NCI-H524 treated with DMSO at 0.1 percent for 48 hours (cell line): ENCODE data around the gene C6orf58.
A peak's percentile ranks its signal among the peaks of the same experiment; 100 is the strongest.

Experiments used
- DNase-seq: peaks from one replicate; lab custom pipeline; 2025; lab: John Stamatoyannopoulos, UW

C6orf58 gene

DNA sequence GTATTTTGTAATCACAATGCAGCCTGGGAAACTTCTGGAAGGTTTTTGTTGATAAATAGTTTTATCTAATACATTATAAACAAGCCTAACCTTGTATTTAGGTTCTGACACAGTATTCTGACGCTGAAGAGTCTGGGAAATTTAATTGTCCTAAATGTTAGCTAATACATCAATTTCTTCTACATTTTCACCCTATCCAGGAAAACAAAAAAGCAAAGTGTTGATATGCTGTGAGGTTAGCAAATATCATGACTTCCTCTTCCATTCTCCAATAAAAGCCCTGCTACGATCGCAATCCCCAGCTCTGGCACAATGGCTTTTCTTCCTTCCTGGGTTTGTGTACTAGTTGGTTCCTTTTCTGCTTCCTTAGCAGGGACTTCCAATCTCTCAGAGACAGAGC lies at the start of gene C6orf58:
TSS of gene C6orf58 (plus strand) at position 301 of the 400 bp plus-strand sequence. CDS start at position 313, 12 bp downstream.
- no peak for DNase-seq

DNA sequence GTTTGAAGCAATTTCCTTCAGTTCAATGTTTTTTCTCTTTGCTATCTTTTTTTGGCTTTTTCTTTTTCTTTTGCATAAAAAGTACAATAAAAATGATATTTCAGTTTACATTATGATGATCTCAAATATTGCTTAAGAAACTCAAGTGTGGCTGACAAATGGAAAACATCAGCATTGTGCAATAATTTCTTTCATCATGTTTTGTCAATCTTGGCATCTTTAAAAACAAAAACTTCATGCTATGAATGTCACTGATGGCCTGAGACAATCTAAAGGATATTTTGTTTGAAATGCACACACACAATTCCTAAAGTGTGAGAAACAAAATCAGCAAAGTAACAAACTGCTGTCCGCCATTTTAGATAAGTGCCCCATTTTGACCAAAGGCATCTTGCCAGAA lies 44.0 kb upstream of the C6orf58 start:
- no peak for DNase-seq

DNA sequence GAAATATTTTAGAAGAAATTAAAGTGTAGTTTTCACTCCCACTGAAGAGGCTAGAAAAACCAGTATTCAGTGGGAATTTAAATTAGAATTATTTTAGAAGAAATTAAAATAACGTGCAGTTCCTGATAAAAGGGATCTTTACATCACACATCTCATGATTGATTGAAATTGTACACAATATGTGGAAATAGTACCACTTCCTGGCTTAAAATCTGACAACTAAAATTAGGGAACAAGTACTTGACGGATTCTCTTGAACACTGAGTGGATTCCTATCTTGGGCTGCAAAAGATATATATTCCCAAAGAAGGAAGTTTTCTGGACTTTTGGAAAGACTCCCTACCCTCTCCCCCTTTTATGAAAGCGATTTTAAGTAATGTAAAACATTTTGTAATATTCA lies 43.2 kb upstream of the C6orf58 start:
- no peak for DNase-seq

DNA sequence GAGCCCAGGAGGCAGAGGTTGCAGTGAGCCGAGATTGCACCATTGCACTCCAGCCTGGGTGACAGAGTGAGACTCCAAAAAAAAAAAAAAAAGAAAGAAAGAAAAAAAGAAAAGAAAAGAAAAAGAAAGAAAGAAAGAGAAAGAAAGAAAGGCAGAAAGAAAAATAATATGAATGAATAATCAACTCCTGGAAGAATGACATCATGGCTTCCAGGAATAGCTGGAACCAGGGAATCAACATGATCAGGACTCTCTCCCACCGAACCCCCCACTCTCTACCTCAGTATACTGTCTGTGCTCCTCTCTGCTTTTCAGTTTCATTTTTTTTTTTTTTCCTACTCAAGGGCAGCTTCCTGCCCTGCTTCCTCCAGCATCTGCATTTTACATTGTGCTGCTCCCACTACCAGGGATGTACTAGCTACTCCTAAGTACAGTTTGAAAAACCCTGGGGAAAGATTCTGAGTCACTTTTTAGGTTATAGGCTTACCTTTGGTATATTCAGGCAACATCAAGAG lies 38.2 kb upstream of the C6orf58 start:
- no peak for DNase-seq

DNA sequence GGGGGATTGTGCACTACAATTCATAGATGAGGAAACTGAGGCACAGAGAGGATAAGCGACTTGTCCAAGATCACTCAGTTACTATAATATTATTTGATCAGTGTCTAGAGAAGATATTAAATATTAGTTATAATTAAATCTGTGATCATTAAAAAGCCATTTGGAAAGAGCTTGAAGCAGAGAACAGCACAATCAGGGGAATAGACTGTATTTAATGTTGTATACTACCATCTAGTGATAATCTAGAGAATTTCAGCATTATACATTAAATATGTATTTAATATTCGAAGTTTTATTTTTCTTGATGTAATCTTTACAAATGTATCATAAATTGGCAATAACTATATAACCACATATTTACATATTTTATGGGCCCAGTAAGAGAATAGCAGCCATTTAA lies 37.7 kb upstream of the C6orf58 start:
- no peak for DNase-seq

DNA sequence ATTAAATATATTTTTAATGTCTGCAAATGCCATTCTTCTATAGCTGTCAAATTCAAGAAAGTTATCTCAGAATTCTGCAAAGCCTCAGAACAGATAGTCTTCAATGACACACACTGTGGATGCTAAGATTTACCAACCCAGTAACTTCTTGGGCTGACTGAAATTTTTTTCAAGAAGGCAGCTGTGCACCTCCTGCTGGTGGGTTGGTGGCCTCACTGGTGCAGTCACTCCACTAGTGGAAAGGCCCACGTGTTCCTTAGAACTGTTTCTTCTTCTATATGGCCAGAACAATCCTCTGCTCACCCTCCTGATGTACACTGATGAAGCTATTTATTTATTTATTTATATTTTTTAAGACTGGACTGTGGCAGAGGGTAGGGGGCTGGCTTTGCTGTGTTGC lies 29.8 kb upstream of the C6orf58 start:
- no peak for DNase-seq

DNA sequence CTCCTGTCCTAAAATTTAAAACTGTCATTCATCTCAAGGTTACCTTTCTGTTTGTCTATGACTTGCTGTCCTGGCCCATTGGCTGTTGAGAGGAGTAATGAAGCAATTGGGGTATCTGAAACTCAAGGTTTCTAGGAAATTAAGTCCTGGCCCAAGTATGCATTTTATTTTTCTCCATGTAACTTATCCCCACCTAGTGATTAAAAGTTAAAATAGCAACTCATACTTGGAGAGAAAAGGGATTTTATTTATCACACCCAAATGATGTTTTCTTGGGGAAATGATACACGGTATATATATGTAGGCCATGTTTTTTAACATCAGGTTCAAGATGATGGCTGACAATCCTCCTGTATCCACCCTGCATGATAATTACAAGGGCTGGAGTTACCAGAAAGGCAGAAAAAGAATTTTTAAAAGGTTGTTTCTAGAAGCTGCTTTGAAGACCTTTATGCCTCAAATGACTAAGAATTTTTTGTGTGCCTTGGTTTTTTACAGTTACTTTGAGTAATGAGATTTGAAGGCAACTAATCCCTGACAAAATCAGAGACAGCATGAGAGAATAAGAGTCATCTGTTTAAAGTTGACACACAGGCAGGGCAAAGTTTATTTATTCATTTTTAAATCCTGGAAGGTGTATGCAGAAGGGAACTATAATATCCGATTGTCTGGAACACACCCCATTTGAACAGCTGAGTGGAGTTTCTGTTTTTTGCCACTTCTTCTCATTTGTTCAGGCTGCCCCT lies 28.9 kb upstream of the C6orf58 start:
- DNase-seq = no peak

DNA sequence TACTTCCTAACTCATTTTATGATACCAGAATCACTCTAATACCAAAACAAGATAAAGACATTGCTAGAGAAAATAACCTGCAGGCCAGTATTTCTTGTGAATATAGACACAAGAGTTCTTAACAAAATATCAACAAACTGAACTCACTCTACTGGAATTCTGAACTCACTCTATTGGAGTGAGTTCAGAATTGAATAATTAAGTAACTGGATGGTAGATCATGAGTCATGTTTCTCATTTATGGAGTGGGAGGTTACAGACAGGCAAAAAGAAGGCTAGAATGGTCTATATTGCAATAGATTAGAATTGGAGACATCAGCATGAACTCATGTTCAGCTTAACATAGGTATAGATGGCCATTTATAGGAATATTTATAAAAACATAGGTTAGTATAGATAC lies 26.6 kb upstream of the C6orf58 start:
- no peak for DNase-seq

DNA sequence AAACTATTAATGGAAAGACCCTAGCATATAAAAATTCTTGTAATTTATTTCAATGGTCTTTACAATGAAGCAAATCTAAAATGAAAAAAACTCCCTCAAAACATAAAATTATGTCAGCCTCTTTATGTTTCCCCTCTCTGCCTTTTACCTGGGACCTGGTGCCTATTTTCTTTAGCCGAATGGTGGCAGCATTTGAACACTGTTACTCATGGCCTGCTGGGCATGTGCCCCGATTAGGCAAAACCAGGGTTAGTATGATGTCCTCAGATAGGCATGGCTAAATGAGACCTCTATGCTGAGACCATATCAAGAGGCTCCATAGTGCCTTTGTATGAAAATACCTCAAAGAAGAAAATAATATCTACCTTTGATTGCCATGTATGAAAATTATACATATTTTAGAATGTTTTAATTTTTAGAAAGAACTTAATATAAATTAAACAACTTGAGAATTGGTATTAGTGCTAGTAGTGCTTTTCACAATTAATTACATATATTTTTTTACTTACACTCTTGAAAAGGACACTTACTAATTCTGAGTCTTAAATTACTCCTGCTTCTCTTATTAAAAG lies 22.5 kb upstream of the C6orf58 start:
- DNase-seq = peak; percentile 69

DNA sequence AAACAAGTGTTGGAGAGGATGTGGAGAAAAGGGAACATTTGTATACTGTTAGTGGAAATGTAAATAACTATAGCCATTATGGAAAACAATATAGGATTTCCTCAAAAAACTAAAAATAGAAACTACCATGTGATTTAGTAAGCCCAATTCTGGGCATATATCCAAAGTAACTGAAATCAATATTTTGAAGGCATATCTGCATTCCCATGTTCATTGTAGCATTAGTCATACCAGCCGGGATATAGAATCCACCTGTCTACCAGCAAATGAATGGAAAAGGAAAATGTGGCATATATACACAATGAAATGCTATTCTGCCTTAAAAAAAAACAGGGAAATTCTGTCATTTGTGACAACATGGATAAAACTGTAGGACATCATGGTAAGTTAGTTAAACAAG lies 15.3 kb upstream of the C6orf58 start:
- DNase-seq = no peak

DNA sequence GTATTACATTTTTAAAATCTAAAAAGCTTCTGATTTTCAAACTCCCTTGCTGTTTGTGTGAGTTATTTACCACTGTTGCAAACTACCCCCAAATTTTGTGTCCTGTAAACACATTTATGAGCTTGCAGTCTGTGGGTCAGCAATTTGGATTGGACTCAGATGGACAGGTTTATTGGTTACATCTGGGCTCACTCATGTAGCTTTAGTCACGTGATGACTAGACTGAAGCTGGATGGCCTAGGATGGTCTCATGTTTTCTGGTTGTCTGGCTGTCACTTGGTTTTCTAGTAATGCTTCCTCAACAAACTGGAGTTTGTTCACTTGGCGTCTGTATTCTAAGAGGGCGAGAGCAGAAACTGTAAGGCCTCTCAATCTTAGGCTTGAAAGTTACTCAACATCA lies 12.2 kb upstream of the C6orf58 start:
- DNase-seq = no peak

DNA sequence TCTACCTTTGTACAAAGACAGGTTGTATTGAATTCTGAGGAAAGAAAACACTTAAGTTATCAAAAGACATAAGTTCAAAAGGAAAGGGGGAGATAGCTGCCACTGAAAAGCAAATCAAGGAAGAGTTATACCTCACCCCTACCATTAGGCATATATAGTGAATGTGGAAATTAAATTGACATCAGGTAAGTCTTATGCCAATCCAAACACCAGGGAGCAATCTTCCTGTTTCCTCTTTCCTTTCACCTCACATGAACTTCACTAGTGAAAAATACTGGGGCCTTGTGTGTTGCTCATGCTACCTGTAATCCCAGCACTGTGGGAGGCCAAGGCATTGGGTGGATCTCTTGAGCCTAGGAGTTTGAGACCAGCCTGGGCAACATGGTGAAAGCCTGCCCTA lies 10.9 kb upstream of the C6orf58 start:
- DNase-seq = no peak

DNA sequence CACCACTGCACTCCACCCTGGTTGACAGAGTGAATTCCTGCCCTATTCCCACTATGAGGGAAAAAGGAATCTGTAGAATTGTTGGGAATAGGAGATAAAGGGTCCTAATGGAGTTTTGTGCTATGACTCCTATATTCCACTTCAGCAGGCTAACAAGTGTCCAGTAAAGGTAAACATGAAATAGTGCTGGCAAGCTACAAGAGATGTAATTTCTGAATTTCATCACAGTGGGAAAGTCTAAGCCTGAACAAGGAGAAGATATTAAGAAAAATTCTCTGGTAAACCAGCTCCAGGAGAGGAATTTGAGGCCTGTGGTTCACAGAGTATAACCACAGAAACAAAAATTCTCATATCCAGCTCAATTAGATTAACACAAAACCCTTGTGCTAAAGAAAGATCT lies 10.3 kb upstream of the C6orf58 start:
- no peak for DNase-seq

DNA sequence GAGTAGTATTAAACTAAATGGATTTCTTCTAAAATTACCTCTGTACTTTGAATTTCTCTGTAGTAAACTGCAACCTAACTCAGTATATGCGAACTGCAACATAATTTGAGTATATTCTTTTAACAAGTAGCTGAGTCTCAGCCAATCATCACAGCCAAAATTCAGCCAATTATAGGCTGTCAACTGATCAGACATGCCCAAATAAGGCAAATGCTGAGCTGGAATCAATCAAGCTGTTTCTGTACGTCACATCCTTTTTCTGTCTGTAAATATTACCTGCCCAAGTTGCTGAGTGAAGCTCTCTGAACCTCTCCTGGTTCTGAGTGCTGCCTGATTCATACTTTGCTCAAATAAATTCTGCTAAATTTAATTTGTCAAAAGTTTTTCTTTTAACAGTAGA lies 9.5 kb upstream of the C6orf58 start:
- DNase-seq = no peak

DNA sequence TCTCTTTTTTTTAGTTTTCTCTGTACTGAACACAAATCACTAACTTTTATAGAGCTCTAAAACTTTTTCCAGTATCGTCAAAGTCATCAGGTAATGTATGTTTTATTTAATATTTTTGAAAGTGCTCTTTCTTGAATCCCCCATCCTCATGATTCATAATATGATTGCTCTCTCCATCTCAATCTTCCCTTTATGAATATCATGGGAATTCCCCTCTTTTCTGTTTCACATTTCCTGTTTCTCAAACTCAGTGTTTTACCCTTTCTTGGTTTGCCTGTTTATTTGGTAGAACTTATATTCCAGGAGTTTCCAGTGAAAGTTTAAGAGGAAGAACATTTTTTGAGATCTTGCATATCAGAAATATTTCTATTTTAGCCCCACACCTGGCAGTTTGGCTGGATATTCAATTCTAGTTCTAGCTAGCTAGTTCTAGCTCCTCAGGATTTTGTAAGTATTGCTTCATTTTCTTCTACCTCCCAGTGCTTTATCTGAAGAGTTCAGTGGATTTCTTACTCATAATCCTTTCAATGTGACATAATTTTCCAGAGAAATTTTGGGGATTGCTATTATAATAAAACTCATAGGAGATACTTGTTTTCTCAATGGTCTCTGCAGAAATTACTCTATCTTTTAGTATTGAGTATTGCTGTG lies 6.1 kb upstream of the C6orf58 start:
- no peak for DNase-seq

DNA sequence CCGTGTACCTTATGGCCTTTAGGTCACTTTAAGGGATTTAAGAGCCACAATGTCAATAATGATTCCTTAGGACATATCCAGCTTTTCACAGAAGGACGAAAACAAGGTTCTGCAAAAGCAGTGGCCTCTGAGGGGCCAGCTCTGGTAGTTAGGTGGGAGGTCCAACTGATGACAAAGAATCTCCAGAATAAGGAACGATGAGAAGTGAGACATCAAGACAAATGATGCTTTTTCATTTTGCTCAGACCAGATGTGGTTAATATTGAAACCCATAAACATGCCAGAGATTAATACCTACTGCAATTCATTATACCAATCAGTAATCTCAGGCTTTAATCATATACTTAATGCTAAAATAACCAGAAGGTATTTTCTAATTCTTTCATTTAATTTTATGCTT lies 1.9 kb downstream of the C6orf58 start:
- no peak for DNase-seq

DNA sequence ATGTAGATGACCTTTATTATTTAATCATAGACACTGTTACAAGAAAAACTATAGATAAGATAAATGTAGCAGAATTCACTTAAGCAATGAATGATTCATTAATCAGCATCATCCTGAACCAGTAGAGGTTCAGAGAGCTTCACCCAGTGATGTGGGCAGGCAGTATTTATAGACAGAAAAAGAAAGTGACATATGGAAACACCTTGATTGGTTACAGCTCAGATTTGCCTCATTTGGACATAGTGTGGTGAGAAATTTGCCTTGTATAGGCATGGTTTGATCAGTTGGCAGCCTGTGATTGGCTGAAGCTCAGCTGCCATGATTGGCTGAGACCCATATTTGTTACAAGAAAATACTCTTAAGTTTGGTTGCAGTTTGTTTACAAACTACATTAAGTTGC lies 4.6 kb downstream of the C6orf58 start:
- DNase-seq = no peak

DNA sequence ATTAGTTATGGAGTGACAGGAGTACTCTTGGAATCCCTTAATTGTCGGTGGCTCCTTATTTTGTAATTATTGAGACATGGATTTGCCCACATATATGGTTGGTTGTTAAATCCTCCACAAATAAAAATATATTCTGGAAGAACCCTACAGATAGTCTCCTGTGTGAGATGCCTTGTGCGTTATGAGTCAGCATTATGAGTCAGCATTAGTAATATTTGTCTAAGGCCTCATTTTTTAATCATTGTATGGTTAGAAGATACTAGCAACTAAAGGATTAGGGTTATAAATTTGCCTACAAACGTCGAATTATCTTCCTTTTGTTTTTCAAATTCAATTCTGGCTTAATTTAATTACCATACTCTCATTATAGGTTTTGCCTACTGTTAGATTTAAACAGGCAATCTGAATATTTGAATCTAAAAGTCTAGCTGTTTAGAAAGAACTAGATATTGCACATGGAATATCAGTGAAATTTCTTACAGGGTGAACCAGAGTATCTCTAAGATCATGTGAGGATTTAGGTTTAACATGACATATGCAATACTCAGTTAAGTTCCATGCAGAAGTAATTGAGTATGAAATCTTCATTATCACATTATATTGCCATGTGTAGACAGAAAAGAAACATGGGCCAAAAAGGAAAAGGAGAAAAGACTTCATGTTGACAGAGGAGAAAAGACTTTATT lies 5.9 kb downstream of the C6orf58 start:
- DNase-seq = no peak

DNA sequence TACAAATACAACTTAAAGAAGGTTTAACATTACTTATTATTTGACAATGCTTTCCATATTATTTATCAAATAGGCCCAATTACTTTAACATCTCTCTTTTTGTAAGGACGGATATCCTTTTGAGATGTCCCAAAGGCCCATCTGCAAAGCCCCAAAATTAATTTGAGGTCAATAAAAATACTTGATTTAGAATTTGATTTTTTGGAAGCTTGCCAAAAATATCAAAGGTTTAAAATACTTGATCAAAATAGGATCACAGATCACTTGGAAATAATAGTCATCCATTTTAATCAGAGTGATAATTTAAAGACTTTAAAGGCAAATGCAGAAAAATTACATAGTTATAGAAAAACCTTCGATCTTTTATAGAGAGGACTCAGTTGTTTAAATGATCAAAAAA lies 8.1 kb downstream of the C6orf58 start:
- DNase-seq = no peak

DNA sequence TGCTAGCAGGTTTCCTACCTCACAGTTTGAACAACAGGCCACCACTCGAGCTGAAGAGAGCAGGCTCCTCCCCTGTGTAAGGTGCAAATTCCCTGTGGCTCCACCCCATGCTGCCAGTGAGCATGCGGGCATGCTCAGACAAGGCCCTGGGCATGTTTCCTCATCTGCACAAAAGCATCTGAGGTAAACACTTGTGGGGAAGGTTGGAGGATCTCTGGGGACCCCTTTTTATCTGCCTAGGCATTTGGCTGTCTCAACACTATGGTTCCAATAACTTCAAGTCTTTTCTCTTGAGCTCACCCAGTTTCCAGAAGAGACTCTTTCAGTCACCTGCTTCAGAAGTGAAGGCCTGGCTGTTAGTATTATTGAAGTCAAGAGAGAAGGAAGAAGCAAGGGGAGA lies 9.4 kb downstream of the C6orf58 start:
- no peak for DNase-seq

DNA sequence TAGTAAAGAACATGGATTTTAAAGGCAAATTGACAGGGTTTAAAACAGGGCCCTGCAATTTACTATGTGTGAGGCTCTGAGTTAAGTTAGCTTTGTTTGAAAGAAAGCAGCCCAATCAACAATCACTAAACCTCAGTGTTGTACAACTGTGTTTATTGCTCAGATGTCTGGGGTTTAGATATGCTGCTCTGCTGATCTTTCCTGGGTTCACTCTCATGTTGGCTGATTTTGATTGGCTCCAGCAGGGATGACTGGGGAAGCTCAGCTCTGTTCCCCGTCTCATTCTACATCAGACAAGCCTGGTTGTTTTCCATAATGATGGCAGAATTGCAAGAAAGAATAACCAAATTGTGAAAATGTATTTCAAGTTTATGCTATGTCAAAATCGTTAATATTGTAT lies 10.9 kb downstream of the C6orf58 start:
- DNase-seq = no peak

DNA sequence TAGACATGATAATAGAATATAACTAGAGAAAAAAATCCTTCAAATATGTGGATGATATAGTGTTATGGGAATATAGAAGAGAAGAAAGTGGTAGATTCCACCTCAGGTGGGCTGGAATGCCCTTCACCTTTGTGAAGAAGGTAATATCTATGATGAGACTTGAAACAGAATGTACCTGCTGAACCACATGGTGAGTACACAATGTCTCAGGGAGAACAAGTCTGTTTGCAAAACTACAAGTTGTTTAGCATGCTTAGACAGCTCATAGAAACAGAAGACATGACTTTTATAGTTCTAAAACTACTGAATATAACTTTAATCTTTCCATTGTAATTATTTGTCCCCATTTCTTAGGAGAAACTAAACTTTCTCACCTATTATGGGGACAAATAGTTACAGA lies 12.2 kb downstream of the C6orf58 start:
- no peak for DNase-seq

DNA sequence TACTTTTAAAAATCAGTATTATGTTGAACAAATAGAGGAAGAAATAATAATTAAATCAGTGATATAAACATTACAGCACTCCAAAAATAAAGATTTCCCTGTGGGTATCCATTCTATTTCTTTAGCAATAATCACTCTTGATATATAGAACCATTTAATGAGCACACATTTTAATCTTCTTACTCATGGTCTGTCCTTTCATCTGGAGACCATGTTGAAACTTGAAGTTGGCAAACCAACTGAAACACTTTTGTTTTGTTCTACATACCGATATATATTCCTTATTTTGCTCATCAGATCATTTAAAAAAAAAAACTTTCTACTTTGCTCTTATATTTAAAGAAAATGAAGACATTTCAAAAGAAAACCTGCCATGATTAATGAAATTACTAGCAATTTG lies 13.4 kb downstream of the C6orf58 start:
- no peak for DNase-seq
